EH (cell line): ENCODE measurements around the gene ELOVL7.
"Not testable (repeated sequence)": the region's sequence is repeated elsewhere in the genome, so short reads cannot be mapped to it uniquely, and the experiment has no call there.

Experiments used
- DNase-seq: peaks from one replicate; pipeline ENCODE4 v3.0.0-alpha.2; 2015; ENCODE audit warnings: low read depth

The ELOVL7 gene

DNA sequence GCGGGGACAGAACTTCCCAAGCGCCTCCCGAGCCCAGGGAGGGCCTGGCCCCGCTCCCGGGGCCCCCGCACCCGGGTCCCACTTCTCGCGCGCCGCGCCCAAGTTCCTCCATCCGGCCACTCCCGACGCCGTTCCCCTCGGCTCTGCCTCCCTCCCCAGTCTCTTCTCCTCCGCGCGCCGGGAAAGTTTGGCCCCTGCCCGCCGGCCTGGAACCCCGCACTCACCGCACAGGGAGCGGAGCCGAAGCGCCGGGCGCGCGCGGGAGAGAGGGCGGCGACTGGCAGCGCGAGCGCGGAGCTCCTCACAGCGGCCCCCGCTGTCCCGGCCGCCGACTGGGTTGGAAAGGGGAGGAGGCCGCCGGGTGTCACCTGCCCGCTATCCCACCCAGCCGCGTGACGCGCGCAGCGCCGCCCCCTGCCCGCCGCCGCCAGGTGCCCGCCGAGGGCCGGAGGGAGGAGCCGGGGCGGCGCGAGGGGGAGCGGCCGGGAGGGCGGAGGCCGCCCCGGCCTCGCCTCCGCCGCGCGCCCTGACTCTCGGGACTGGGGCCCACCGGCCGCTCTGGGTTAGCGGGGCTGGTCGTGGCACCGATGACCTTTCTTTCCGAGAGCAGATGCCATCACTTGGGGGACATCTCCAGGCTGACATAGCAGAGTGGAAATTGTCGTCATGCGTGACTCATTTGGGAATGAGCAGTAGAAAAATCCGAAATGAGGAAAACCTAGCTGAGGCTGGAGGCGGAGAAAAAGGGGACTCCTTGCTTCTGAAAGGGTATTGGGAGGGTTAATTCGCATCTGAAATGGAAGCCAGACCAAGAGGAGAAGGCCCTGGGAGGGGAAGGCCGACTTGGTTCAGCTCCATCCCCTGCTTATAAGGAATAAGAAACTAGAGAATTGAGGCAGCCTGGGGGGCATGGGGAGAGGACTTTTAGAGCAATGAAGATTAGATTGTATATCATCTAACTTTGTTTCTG is at the start of gene ELOVL7:
Gene ELOVL7 (minus strand): TSS at position 334 of the 970 bp plus-strand sequence. CDS start 56,872 bp downstream, outside the sequence.
- peak; percentile 41 for DNase-seq

DNA sequence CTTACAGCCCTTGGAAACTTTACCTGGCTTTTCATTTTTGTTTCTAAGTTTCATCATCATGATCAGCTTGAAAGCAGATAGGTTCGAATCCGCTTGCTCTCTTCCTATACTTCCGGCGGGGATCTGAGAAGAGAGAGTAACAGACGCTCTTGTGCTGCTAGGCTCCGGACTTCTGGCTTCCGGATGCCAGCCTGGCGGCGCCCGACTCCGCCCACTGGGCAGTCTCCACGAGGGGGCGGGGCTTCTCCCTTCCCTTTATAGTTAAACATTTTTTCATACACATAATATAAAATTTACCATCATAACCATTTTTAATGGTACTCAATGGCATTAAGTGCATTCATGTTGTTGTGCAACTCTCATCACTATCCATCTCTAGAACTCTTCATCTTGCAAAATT is 49.5 kb upstream of the ELOVL7 start:
- no peak for DNase-seq

GRCh38 chr5:60891667-60892066 is 47.6 kb upstream of the ELOVL7 start:
- no peak for DNase-seq

DNA sequence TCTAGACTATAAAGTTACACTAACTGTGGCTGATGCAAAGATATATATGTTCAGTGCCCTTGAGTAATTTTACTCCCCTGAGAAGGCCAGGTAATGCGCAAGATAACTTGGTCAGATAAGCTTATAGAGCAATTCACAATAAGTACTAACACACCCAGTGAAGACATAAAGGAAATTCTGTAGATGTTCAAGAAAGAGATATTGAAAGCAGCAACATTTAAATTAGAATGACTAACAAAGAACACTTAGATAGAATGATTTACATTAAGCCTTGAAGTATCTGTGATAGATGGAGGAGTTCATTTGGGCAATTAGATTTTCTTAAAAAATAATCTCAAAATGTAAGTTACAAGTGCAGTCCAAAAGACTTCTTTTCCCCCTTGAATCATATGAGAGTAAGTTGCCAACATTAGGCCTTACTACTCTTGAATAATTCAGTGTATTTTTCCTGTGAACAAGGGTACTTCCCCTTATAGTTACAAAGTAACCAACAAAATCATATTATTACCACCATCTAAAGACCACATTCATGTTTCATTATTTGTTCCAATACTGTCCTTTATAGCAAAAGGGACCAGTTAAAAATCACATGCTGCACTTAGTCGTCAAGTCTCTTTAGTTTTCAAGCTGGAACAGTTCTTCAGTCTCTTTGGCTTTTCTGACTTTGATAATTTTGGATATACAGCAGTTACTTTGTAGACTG is 44.4 kb upstream of the ELOVL7 start:
- no peak for DNase-seq

DNA sequence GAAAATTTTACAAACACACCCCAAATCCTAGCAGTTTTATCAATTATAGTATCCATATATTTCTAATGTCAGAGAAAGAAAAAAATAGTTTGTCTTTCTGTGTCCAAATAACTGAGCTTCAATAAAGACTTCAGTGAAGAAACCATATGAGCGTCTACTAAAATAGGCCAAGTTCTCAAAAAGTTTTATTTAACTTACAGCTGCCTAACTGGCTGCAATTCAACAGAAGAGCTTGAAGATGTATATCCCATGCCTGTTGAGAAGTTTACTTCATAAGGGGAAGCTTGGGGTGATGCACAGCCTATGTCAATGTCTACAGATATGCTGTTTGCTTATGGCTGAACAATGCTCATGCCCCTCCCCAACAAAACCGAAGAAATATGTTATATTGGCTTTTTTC is 43.7 kb upstream of the ELOVL7 start:
- DNase-seq = no peak

GRCh38 chr5:60887096-60887495 is 43.0 kb upstream of the ELOVL7 start:
- DNase-seq = no peak

DNA sequence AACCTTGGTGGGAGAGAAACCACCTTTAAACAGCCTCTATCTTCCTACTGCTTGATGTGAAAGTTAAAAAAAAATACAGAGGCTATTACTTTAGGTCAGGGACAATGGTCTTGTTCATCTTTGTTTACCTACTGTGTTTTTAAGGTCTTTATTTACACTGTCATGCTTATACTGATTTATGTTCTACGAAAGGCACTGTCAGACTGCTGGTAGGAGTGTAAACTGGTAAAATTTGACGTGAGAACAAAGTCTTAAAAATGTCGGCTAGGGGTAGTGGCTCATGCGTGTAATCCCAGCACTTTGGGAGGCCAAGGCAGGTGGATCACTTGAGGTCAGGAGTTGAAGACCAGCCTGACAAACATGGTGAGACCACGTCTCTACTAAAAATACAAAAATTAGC is 42.1 kb upstream of the ELOVL7 start:
- DNase-seq = no peak

DNA sequence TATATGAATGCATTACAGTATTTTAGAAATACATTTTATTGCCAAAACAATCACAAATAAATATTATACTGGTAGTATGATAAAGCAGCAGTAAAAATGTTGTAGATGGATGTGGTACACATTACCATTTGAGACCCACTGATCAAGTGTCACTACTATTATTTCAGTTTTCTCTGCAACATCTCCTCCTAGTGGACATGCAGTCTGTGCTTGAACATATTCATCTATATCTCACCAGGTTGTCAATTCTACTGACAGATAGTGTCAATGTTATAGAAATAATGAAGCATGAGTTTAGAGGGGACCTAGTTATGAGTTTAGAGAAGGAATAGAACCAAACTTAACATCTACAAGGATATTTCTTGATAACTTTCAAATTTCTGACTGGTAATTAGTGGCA is 39.2 kb upstream of the ELOVL7 start:
- DNase-seq = peak; percentile 6

DNA sequence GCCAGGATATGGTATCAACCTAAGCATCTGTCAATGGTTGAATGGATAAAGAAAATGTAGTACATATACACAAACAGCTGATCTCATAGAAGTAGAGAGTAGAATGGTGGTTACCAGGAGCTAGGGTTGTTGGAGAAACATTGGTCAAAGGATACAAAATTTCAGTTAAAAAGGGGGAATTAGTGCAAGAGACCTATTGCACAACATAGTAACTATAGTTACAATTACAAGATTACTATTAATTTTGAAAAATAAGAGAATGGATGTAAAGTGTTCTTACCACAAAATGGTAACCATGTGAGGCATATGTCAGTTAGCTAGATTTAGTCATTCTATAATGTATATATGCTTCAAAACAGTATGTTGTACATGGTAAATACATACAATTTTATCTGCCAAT is 28.8 kb upstream of the ELOVL7 start:
- no peak for DNase-seq

- no peak for DNase-seq
These were observed 26.8 kb upstream of the ELOVL7 start for GRCh38 chr5:60870857-60871256.

- not testable (repeated sequence) for DNase-seq
These were observed 16.5 kb upstream of the ELOVL7 start for GRCh38 chr5:60860572-60860971.

DNA sequence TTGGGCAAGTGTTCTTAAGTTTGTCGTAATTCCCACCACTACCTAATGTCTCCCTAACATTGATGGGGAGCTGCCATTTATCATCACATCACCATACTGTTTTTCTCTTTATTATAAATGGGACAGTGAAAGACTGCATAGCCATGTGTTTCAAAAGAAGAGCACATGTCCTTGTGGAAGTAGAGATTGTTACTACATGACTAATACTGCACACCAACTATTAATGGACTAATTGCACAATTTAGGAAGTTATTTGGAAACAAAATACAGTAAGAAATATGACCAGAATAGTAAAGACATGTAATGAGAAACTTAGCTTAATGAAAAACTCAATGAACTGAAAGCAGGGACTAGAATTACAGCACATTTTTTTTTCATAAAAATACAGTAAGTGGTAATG is 12.0 kb upstream of the ELOVL7 start:
- peak; percentile 40 for DNase-seq

DNA sequence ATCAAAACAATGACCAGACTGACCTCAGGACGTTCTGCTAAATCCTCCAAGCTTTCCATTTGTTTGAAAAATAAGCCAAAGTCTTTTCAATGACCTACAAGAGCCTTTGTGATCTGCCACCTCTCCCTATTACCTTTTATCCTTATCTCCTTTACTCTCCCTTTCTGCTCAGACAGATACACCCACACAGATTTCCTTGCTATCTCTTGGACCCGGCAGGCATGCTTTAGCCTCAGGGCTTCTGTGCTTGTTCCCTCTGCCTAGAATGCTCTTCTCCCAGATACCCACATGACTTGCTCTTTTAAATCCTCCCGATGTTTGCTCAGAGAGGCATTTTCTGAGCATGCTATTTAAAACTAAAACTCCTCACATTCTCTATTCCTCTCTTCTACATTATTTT is 8.9 kb upstream of the ELOVL7 start:
- no peak for DNase-seq

GRCh38 chr5:60852317-60852716 is 8.2 kb upstream of the ELOVL7 start:
- DNase-seq = no peak

- DNase-seq = no peak
These were observed 7.6 kb upstream of the ELOVL7 start for GRCh38 chr5:60851626-60852025.

- no peak for DNase-seq
These were observed 2.2 kb upstream of the ELOVL7 start for GRCh38 chr5:60846298-60846697.

- DNase-seq = peak; percentile 21
These were observed 608 bp downstream of the ELOVL7 start for GRCh38 chr5:60843386-60843935.

- no peak for DNase-seq
These were observed 1.1 kb downstream of the ELOVL7 start for GRCh38 chr5:60842871-60843385.

GRCh38 chr5:60841361-60841760 is 2.7 kb downstream of the ELOVL7 start:
- DNase-seq = no peak

DNA sequence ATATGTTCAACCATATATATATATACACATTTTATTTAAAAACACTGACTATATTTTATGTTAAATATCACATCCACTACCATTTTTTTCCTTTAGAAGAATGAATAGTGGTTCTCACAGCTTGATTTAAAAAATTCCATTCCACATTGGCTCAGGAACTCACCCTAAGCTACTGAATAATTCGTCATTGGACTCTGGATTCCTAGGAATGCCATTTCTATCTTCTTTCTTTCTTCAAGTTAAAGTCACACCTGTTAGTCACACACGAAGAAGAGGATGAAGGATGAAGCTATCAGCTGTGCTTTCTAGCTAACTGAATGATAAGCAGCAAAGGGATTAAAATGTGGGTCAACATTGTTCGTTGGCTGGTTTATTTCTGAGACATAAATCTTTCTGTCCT is 7.9 kb downstream of the ELOVL7 start:
- DNase-seq = no peak

- DNase-seq = no peak
These were observed 8.5 kb downstream of the ELOVL7 start for GRCh38 chr5:60835554-60835953.

- no peak for DNase-seq
These were observed 10.5 kb downstream of the ELOVL7 start for GRCh38 chr5:60833520-60833919.
